ENCODE results near the gene PLEK.

PLEK gene

GRCh38 chr2:68414876-68415275 lies 49.8 kb downstream of the PLEK start:
- DNase-seq (ENCODE audit: low read depth) = no peak

- DNase-seq (ENCODE audit: low read depth) = no peak
These were observed 50.4 kb downstream of the PLEK start for GRCh38 chr2:68415521-68415920.

- DNase-seq (ENCODE audit: low read depth) = no peak
These were observed 51.1 kb downstream of the PLEK start for GRCh38 chr2:68416081-68416675.

- DNase-seq (ENCODE audit: low read depth) = no peak
These were observed 52.8 kb downstream of the PLEK start for GRCh38 chr2:68417926-68418325.

- DNase-seq (ENCODE audit: low read depth) = no peak
These were observed 53.3 kb downstream of the PLEK start for GRCh38 chr2:68418419-68418818.

GRCh38 chr2:68418855-68419254 lies 53.8 kb downstream of the PLEK start:
- DNase-seq (ENCODE audit: low read depth) = no peak

- no peak for DNase-seq (ENCODE audit: low read depth)
These were observed 55.3 kb downstream of the PLEK start for GRCh38 chr2:68420254-68420910.

- DNase-seq (ENCODE audit: low read depth) = no peak
These were observed 59.0 kb downstream of the PLEK start for GRCh38 chr2:68423966-68424650.

GRCh38 chr2:68425503-68425902 lies 60.4 kb downstream of the PLEK start:
- DNase-seq (ENCODE audit: low read depth) = no peak

- DNase-seq (ENCODE audit: low read depth) = no peak
These were observed 61.4 kb downstream of the PLEK start for GRCh38 chr2:68426446-68426845.

GRCh38 chr2:68426848-68427579 lies 61.9 kb downstream of the PLEK start:
- no peak for DNase-seq (ENCODE audit: low read depth)

GRCh38 chr2:68428126-68428525 lies 63.0 kb downstream of the PLEK start:
- no peak for DNase-seq (ENCODE audit: low read depth)

- DNase-seq (ENCODE audit: low read depth) = no peak
These were observed 63.7 kb downstream of the PLEK start for GRCh38 chr2:68428746-68429145.

- DNase-seq (ENCODE audit: low read depth) = no peak
These were observed 64.3 kb downstream of the PLEK start for GRCh38 chr2:68429311-68429826.

- no peak for DNase-seq (ENCODE audit: low read depth)
These were observed 66.4 kb downstream of the PLEK start for GRCh38 chr2:68431316-68431972.

GRCh38 chr2:68432696-68433658 lies 67.9 kb downstream of the PLEK start:
- DNase-seq (ENCODE audit: low read depth) = no peak

GRCh38 chr2:68434981-68435380 lies 69.9 kb downstream of the PLEK start:
- no peak for DNase-seq (ENCODE audit: low read depth)

- no peak for DNase-seq (ENCODE audit: low read depth)
These were observed 70.5 kb downstream of the PLEK start for GRCh38 chr2:68435615-68436014.

- no peak for DNase-seq (ENCODE audit: low read depth)
These were observed 71.2 kb downstream of the PLEK start for GRCh38 chr2:68436270-68436669.

- DNase-seq (ENCODE audit: low read depth) = no peak
These were observed 73.6 kb downstream of the PLEK start for GRCh38 chr2:68438455-68439303.
